Measurements from ENCODE around the gene BRI3BP. TPM values are rescaled to one million over a fixed set of nuclear protein-coding genes. Genes with fewer than 3 reads are reported as not detected.
"Not testable (repeated sequence)": the region's sequence is repeated elsewhere in the genome, so short reads cannot be mapped to it uniquely, and the experiment has no call there.

The BRI3BP gene
- total RNA-seq, 2 experiments from 2014 or later = 40.0 to 41.0 TPM

DNA sequence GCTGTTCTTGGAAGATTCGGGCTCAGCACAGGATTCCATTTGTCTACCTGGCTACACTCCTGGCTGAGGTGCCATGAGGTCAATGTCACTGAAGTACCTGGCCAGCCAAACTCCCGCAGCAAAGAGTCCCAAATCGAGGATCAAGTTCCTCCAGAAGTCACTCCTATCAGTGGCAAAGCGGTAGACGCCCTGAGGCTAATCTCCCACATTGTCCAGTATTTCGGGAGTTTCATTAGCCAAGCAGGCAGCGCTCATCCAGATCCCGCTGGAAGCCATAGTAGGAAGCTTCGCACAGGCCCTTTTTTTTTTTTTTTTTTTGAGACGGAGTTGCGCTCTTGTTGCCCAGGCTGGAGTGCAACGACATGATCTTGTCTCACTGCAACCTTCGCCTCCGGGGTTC, 62.9 kb downstream of the BRI3BP start:
- ChIA-PET CTCF (no interaction called here), POLR2A (no interaction called here)

DNA sequence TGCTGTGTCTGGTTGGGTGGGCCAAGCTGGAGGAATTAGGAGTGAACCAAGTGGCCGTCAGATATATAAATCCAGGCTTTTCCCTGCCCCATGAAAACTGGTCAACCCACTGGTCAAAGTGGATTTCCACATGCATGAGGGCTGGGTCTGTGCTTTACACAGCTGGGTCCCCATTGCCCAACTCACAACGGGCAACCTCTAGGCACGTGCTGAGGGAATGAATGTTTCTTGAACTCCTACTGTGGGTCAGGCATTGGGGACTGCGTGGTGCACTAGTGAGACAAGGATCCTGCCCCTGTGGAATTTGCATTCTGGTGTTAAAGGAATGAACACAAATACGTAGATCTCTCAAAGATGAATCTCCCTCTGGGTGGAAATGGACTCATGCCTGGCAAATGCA, 64.3 kb downstream of the BRI3BP start:
- ChIA-PET CTCF (no interaction called here), POLR2A (no interaction called here)

DNA sequence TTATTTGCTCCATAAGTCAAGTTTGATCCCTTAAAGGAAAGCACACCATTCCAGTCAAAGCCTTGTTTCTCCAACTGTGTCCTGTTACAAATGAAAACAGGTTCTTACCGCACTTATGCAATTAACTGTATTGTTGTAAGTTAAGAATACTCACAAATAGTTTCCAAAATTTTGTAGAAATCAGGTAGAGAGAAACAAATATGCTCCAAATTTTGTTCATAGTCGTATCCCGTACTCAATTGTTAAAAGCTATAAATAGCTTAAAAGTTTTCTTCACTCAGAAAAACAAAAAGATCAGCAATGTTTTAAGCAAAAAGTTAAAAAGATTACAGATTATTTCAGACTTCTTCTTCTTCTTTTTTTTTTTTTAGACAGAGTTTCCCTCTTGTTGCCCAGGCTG, 67.8 kb downstream of the BRI3BP start:
- CTCF ChIA-PET = no interaction called here
- POLR2A ChIA-PET = no interaction called here

DNA sequence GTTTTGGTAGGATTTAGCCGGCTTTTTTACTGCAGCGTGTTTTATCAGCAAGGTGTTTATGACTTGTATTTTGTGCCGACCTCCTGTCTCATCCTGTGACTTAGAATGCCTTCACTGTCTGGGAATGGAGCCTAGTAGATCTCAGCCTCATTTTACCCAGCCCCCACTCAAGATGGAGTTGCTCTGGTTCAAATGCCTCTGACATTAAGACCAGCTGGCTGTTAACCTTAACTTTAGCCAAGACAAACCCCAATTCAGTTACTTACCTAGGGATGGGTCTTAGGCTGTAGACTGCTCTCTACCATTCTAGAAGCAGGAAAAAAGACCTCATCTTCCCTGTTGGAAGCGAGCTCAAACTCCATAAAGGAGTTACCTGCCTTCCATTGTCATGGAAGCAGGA, 70.1 kb downstream of the BRI3BP start:
- CTCF ChIA-PET, POLR2A ChIA-PET: not testable (repeated sequence)

DNA sequence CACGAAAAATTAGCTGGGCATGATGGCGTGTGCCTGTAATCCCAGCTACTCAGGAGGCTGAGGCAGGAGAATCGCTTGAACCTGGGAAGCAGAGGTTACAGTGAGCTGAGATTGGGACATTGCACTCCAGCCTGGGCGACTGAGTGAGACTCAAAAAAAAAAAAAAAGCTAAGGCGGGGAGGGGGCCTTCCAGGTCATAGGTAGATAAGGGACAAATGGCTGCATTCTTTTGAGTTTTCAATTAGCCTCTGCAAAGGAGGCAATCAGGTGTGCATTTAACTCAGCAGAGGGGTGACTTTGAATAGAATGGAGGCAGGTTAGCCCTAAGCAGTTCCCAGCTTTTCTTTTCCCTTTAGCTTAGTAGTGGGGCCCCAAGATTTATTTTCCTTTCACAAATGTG, 71.0 kb downstream of the BRI3BP start:
- ChIA-PET POLR2A (interaction anchor here (0.8 kb wide), 1 partner anchor 15 kb away, joined by 8 read pairs; no protein-coding TSS in a partner anchor), CTCF (no interaction called here)

DNA sequence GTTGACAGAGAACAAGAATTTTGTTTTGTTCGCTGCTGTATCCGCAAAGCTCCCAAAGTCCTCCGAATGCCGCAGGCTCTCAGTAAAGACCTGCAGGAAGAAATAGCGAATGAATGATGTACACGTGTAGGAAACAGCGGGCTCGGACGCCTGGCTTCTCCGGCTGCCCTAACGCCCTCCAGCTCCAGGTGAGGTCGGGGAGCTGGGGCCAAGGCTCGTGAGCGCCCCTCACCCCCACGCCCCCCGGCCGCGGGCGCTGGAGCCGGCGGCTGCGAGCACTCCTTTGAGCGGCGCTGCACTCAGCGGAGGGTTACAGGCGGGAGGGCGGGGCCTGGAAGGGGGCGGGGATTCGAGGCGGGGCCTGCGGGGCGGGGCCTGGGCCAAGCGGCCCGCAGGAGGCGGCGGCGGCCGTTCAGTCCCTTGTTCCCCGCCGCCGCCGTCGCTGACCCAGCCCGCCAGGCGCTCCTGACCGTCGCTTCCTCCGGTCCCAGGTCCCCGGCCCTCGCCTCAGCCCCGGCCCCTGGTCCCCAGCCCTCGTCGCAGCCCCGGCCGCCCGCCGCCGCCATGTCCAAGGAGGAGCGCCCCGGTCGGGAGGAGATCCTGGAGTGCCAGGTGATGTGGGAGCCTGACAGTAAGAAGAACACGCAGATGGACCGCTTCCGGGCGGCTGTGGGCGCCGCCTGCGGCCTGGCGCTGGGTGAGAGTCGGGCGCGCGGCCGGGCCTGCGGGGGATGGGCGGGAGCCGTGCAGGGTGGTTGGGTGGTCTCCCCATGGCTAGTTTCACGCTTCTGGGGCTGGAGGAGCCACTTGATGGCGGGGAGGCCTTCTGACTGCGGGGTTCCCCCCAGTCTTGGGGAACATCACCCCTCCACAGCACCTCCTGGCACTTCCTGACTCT, 71.8 kb downstream of the BRI3BP start, which contains the start of gene AACS:
AACS (plus strand) TSS at position 415 of the 898 bp plus-strand sequence; CDS start at position 565, 150 bp downstream.
- ChIA-PET POLR2A (interaction anchor here (0.8 kb wide), 2 partner anchors 15 kb away, joined by 7 to 8 read pairs; no protein-coding TSS in a partner anchor), CTCF (no interaction called here)

DNA sequence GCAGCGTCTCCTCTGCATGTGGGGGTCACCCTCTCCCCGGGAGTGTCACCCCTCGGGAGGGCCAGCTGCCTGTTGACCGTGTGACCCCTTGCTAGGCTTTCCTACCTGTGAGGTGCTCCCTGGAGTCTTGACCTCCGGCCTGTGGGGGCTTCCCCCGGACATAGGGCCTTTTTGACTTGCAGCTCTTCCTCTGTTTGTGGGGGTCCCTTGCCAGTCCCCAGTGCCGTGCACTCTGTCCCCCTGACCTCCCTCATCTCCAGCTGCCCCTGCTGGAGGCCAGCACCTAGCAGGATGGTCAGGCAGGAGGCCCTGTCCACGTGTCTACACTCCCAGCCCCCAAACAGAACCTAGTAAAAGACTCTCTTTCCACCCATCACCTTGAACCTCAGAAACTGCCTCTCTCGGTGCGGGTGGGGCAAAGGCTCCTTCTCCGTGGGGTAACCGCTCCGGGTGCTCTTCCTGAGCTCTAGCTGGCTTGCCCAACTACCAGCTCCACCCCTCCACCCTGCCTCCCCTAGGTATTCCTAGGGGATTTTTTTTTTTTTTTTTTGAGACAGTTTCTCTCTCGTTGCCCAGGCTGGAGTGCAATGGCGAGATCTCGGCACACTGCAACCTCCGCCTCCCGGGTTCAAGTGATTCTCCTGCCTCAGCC, 72.6 kb downstream of the BRI3BP start:
- POLR2A ChIA-PET = interaction anchor here (0.5 to 0.8 kb wide), 2 partner anchors 16 to 80 kb away, joined by 3 to 7 read pairs; no protein-coding TSS in a partner anchor
- CTCF ChIA-PET = no interaction called here

DNA sequence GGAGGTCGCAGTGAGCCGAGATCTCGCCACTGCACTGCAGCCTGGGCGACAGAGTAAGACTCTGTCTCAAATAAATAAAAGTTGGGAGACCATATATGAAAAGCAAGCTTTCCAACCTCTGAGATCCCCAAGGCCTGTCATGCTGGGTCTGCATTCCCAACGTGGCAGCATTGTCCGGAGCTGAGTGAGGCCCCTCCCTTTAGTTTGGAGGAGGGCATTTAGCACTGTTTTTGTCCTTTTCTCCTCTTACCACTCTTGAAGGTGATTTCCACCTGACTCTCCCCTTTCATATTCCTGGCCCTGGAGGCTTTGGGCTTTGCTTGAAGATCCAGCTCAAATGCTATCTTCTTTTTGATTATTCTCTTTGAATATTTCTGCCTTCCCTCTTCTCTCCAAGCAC, 74.9 kb downstream of the BRI3BP start:
- POLR2A ChIA-PET = no interaction called here
- CTCF ChIA-PET = no interaction called here

DNA sequence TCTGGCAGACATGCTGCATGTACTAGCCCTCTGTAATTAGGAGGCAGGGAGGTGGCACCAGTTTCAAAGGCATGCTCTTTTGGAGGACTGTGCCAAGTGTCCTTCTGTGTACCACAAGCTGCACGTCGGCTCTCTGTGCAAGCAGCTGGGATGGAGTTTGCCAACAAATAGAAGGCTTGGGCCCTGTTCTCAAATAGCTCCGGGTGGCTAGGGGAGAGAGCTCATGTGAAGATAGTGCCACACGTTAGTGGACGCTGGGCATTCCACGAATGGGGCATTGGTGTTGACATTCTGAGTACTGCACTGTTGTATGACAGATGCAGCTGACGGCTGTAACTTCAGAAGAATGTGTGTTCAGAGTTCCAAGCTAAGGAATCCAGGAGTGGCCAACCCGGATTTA, 76.2 kb downstream of the BRI3BP start:
- CTCF ChIA-PET = no interaction called here
- POLR2A ChIA-PET = no interaction called here

DNA sequence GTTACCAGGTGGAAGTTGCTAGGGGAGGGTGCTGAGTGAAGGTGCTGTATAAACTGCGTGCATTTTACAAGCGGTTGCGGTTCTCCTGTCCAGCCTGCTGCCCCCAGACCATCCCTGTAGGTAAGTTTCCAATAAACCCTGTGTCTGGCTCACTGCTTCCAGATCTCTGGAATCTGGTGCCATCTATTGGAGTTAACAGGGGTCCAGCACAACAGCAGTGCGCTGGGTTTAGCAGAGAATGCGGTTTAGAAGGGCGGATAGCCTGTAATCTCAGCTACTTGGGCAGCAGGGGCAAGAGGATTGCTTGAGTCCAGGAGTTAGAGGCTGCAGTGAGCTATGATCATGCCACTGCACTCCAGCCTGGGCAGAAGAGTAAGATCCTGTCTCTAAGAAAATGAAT, 76.7 kb downstream of the BRI3BP start:
- ChIA-PET POLR2A (no interaction called here), CTCF (interaction anchor here (0.5 to 0.6 kb wide), 2 partner anchors 20 to 79 kb away, joined by 3 read pairs; no protein-coding TSS in a partner anchor)

DNA sequence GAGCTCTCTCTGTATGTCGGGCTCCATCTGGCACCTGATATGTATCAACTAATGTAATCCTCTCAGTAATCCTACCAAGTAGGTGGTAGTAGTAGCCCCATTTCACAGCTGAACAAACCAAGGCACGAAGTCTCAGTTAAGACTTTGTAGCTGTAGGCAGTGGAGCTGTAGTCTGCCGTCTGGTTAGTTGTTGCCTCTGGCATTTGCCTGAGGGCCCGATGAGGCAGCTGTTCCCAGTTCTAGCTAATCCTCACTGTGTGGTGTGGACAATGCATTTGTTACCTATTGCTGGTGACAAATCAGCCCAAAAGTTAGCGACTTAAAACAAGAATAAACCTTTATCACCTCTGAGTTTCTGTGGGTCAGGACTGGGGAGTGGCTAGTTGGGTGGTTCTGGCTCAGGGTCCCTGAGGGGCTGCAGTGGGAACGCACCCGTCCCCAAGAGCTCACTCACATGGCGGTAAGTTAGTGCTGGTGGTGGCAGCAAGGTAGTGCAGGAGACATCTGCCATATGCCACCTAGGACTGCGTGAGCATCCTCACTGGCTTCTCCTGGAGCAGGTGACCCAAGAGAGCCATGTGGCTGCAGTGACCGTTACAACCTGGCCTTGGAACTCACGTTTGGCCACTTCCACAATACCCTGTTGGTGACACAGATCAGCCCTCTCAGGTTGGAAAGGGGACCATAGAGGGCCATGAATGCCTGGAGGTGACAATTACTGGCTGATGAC, 77.4 kb downstream of the BRI3BP start:
- ChIA-PET CTCF (interaction anchor here (0.5 kb wide), 1 partner anchor 79 kb away, joined by 3 read pairs; no protein-coding TSS in a partner anchor), POLR2A (no interaction called here)

DNA sequence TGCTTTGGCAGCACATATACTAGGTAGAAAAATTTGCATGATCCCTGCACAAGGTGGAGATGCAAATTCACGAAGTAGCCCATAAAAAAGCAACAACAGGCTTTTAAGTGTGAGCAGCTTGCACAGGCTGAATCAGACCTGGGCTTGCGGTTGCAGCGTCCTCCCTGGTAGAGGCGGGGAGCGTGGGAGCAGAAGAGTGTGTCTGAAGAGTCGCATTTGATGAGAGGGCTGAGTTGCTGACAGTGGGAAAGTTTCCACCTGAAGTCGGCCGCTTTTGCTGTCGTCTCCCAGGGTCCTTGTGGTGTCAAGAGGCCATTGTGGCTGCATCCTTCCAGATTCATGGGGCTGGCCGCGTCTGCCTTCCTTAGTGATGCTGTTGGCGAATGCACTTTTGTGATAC, 78.0 kb downstream of the BRI3BP start:
- CTCF ChIA-PET = no interaction called here
- POLR2A ChIA-PET = no interaction called here

DNA sequence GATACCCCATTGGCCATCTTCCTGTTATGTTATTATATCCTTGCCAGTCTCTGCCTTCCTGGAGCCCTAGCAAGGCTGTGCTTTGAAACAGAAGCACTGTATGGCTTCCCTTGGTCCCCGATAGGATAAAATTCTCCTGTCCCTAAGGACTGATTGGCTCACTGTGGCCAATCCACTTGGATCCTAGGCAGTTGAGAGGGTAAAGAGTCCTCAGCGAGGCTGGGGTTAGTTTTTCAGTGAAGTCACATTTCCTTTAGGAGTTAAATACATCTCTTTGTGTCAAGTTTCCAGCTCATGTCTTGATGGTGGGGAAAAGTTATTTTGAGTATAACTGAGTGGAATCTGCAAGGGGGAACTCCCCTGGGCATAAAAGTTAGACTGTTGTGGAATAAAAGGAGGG, 79.1 kb downstream of the BRI3BP start:
- CTCF ChIA-PET = no interaction called here
- POLR2A ChIA-PET = no interaction called here

DNA sequence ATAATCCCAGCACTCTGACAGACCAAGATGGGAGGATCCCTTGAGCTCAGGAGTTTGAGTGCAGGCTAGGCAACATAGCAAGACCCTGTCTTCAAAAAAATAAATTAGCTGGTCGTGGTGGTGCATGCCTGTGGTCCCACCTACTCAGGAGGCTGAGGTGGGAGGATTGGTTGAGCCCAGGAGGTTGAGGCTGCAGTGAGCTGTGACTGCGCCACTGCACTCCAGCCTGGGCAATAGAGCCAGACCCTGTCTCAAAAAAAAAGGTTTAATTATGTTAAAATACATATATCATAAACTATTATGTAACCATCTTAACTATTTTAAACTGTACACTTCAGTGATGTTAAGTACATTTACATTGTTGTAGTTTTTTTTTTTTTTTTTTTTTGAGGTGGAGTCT, 80.8 kb downstream of the BRI3BP start:
- CTCF ChIA-PET, POLR2A ChIA-PET: not testable (repeated sequence)

DNA sequence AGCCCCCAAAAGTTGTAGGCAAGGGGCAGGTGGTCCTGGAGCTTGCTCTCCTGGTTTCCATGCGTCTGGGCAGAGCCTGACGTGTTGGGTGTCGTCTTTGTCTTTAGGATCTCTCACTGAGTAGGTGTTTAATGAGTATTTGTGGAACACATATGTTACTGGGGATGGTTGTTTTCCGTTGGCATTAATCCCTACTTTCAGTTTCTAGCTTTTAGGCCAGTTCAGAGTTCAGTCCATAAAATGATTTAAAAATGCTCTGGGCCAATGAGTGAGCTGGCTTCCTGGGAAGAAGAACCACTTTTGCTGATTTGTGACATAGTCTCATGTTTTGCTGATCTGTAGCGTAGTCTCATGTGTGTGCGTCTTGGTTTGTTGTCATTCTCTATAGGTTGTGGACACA, 82.7 kb downstream of the BRI3BP start:
- ChIA-PET POLR2A (no interaction called here), CTCF (no interaction called here)

DNA sequence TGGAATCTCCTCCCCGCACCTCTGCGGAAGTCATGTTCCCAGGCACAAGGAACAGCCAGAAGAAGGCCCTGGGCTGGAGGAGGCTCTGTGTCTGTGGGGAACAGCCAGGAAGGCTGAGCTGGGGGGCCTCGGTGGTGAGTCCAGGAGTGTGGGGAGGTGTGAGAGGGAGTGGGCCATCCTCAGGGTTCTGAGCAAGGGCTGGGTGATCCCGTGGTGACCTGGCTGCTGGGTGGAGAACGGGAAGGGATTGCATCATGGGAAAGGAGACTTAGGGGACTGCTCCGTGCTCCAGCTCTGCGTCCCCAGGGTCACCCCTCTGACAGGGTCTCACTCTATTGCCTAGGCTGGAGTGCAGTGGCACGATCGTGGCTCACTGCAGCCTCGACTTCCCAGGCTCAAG, 85.6 kb downstream of the BRI3BP start:
- ChIA-PET POLR2A (no interaction called here), CTCF (interaction anchor here (0.6 kb wide), 1 partner anchor 1888 kb away, joined by 5 read pairs; no protein-coding TSS in a partner anchor)

DNA sequence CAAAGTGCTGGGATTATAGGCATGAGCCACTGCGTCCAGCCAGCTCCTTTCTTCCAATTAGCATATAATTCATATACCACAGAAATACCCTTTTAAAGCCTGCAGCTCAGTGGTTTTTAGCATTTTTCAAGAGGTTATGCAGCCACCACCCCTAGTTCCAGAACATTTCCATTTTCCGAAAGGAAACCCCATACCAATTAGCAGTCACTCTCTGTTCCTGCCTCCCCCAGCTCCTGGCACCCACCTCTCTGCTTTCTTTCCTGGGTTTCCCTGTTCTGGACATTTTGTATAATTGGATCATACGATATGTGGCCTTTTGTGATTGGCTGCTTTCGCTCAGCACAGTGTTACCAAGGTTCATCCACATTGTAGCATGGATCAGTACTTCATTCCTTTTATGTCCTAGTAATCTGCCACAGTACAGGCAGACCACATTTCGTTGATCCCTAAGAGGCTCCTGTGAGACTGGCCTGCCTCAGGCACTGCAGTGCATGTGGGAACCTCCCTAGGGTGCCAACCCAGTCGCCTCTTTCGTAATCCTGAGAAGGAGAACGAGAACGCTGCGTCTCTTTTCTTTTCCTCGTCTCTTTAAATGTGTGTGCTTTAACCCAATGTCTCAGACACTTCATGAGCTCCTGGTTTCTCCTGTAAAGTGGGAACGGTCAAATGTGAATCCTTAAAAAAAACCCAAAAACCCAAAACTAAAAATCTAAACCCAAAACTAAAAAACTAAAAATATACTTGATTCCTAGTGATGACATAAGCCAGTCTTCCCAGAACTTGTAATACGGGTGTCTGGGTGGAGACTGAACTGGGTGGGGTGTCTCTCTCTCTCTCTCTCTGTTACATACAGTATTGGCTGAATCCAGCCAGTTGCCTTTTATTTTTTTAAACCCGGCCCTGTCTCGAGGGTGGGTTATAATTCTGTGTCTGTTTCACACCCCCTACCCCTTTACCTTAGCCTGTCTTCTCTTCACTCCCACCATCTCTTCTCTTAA, 86.5 kb downstream of the BRI3BP start:
- CTCF ChIA-PET = interaction anchor here (0.7 kb wide), 1 partner anchor 35 kb away, joined by 3 read pairs; no protein-coding TSS in a partner anchor
- POLR2A ChIA-PET = no interaction called here

Measured in activated CD8-positive, alpha-beta memory T cell treated with anti-CD3 and anti-CD28 coated beads for 36 hours (primary cell).